ENCODE results near the gene KDM2B. TPM values are rescaled to one million over a fixed set of nuclear protein-coding genes. Genes with fewer than 3 reads are reported as not detected.

KDM2B gene
- total and polyA plus RNA-seq, 2 donors from 2014 or later, result 6.2 to 19.7 TPM

DNA sequence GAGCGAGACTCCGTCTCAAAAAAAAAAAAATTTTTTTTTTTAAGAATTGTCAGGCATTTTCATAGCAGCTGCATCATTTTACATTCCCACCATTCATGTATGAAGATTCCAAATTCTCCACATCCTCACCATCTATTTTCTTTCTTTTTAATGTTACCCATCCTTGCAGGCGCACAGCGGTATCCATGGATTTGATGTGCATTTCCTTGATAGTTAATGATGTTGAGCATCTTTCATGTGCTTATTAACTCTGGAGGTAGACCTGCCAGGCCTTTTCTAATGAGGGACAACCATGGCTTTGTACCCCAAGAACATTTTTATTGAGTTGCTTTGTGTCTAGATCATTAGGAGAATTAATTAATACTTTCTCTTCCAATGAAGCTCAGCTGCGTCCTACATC lies 182.5 kb downstream of the KDM2B start:
- no peak for FAIRE-seq
- intact Hi-C loops (cut with DNase I), result no loop called here
- peaks cover 0 to 6% (median 4%) of the 10 kb centered on the region in 3 donors for H3K4me1 ChIP-seq (ENCODE audit: control insufficient read depth in 2 of 3, insufficient read depth in 2 of 3, low read depth in 1 of 3, low read length in 3 of 3)

GRCh38 chr12:121397521-121397920 lies 183.3 kb downstream of the KDM2B start:
- no peak for TF ChIP-seq CTCF (IDR thresholded peaks at IDR 0.05; ENCODE audit: borderline replicate concordance, extremely low read depth, insufficient read depth)
- Histone ChIP-seq H3K27me3 (ENCODE audit: control insufficient read depth, insufficient read depth, low read length) (no peaks in the 10 kb centered on the region), H3K36me3 (ENCODE audit: control insufficient read depth in 2 of 3, insufficient read depth in 3 of 3, low read length in 3 of 3) (no peaks in the 10 kb centered on the region), H3K9ac (ENCODE audit: low read length in 3 of 3) (no peak overlapping the region), H3K9me3 (ENCODE audit: control insufficient read depth in 2 of 3, insufficient read depth in 1 of 3, low read length in 3 of 3) (no peaks in the 10 kb centered on the region), H3K4me3 (ENCODE audit: low read length in 3 of 3) (no peak overlapping the region), H3K27ac (ENCODE audit: low read depth in 2 of 2, low read length in 2 of 2) (no peak overlapping the region), H3K4me1 (ENCODE audit: control insufficient read depth in 2 of 3, insufficient read depth in 2 of 3, low read depth in 1 of 3, low read length in 3 of 3) (peaks cover 0 to 6% (median 4%) of the 10 kb centered on the region in 3 donors)
- intact Hi-C loops (cut with DNase I), result no loop called here
- DNase-seq, result no peak
- FAIRE-seq, result no peak

More for the DNA sequence above, 182.5 kb downstream of the KDM2B start:
- H3K4me3 ChIP-seq (ENCODE audit: low read length in 3 of 3), result no peak overlapping the region
- H3K27ac ChIP-seq (ENCODE audit: low read depth in 2 of 2, low read length in 2 of 2), result no peak overlapping the region
- H3K9ac ChIP-seq (ENCODE audit: low read length in 3 of 3), result no peak overlapping the region
- TF ChIP-seq CTCF (IDR thresholded peaks at IDR 0.05; ENCODE audit: borderline replicate concordance, extremely low read depth, insufficient read depth), result no peak
- DNase-seq, result no peak
- no peaks in the 10 kb centered on the region for H3K36me3 ChIP-seq (ENCODE audit: control insufficient read depth in 2 of 3, insufficient read depth in 3 of 3, low read length in 3 of 3)
- H3K27me3 ChIP-seq (ENCODE audit: control insufficient read depth, insufficient read depth, low read length), result no peaks in the 10 kb centered on the region
- H3K9me3 ChIP-seq (ENCODE audit: control insufficient read depth in 2 of 3, insufficient read depth in 1 of 3, low read length in 3 of 3), result no peaks in the 10 kb centered on the region

GRCh38 chr12:121392325-121392716 lies 188.5 kb downstream of the KDM2B start:
- intact Hi-C loops (cut with DNase I), result no loop called here
- H3K9me3 ChIP-seq (ENCODE audit: control insufficient read depth in 2 of 3, insufficient read depth in 1 of 3, low read length in 3 of 3), result no peaks in the 10 kb centered on the region
- no peak overlapping the region for H3K27ac ChIP-seq (ENCODE audit: low read depth in 2 of 2, low read length in 2 of 2)
- H3K36me3 ChIP-seq (ENCODE audit: control insufficient read depth in 2 of 3, insufficient read depth in 3 of 3, low read length in 3 of 3), result no peaks in the 10 kb centered on the region
- H3K27me3 ChIP-seq (ENCODE audit: control insufficient read depth, insufficient read depth, low read length), result no peaks in the 10 kb centered on the region
- no peak overlapping the region for H3K4me3 ChIP-seq (ENCODE audit: low read length in 3 of 3)
- no peak for DNase-seq
- TF ChIP-seq CTCF (IDR thresholded peaks at IDR 0.05; ENCODE audit: borderline replicate concordance, extremely low read depth, insufficient read depth), result no peak
- no peak overlapping the region for H3K9ac ChIP-seq (ENCODE audit: low read length in 3 of 3)
- no peak for FAIRE-seq
- no peaks in the 10 kb centered on the region for H3K4me1 ChIP-seq (ENCODE audit: control insufficient read depth in 2 of 3, insufficient read depth in 2 of 3, low read depth in 1 of 3, low read length in 3 of 3)

Data from kidney (tissue), 14 donors.